Measurements from ENCODE around the gene HJURP. TPM values are rescaled to one million over a fixed set of nuclear protein-coding genes. Genes with fewer than 3 reads are reported as not detected.
A peak's percentile ranks its signal among the peaks of the same experiment; 100 is the strongest.

The HJURP gene
- total and polyA plus RNA-seq, 9 of the 15 experiments (the other 6 are each of a cell fraction or from before 2014, with no cell fraction given) = 13.8 to 102 (median 28.3) TPM

GRCh38 chr2:233840520-233840919 is 13.8 kb downstream of the HJURP start:
- DNase-seq (ENCODE audit: extremely low read depth in 1 of 4, low spot score in 3 of 4) (no peak), ATAC-seq (no peak), FAIRE-seq (no peak)
- H2AFZ ChIP-seq (ENCODE audit: low read depth, low read length) = no peak overlapping the region
- no peaks in the 10 kb centered on the region for H3K9me3 ChIP-seq (replicated peaks; ENCODE audit: control insufficient read depth, insufficient read depth, low read depth, low read length)
- in situ Hi-C loops (cut with MboI) = no loop called here
- H3K36me3 ChIP-seq (ENCODE audit: control insufficient read depth, insufficient read depth, low read length) = peaks cover 98% of the 10 kb centered on the region; the same call in 2 of the 3 replicates
- BruUV-seq (replicated peaks) = no TSS peak
- H3K4me1 ChIP-seq (replicated peaks in 1 of 2; ENCODE audit: control insufficient read depth in 2 of 2, insufficient read depth in 2 of 2, low read length in 2 of 2) = peaks cover 0 to 5% of the 10 kb centered on the region in 2 experiments; a peak in 1 of 5 replicates
- H3K4me2 ChIP-seq (ENCODE audit: insufficient read depth, low read length) = no peak overlapping the region
- TF ChIP-seq PML (IDR thresholded peaks at IDR 0.05; ENCODE audit: low read length) (no peak), TCF3 (CRISPR knock-in tag; IDR thresholded peaks at IDR 0.05) (no peak), RBFOX2 (IDR thresholded peaks at IDR 0.05; ENCODE audit: low read depth, low read length) (0 out of 2 replicates have a peak, but pooled peaks have one; percentile 23)
- TF ChIP-seq, protein P1, sequence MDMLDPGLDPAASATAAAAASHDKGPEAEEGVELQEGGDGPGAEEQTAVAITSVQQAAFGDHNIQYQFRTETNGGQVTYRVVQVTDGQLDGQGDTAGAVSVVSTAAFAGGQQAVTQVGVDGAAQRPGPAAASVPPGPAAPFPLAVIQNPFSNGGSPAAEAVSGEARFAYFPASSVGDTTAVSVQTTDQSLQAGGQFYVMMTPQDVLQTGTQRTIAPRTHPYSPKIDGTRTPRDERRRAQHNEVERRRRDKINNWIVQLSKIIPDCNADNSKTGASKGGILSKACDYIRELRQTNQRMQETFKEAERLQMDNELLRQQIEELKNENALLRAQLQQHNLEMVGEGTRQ (CRISPR knock-in tag; IDR thresholded peaks at IDR 0.05) = no peak
- intact Hi-C loops (cut with micrococcal nuclease) = no loop called here
- no peak overlapping the region for H3K4me3 ChIP-seq
- H3K9ac ChIP-seq (ENCODE audit: insufficient read depth in 1 of 2, low read depth in 2 of 2, low read length in 2 of 2) = no peak overlapping the region
- H3K27ac ChIP-seq (ENCODE audit: extremely low read depth, low read depth, low read length) = no peak overlapping the region
- ChIA-PET POLR2A (interaction anchor here (1.6 kb wide), 1 partner anchor 17 kb away, joined by 6 read pairs; no protein-coding TSS in a partner anchor), CTCF (ENCODE audit: low intra/inter-chr PET ratio) (no interaction called here)
- H3K27me3 ChIP-seq (ENCODE audit: control insufficient read depth in 2 of 2, insufficient read depth in 2 of 2, low read length in 2 of 2) = no peaks in the 10 kb centered on the region
- 98% methylated on average over 6 of the region's 9 CpGs for WGBS (ENCODE audit: insufficient coverage, low coverage, missing lambda C conversion rate)
- peaks cover 3% of the 10 kb centered on the region for H3K9me1 ChIP-seq (ENCODE audit: control insufficient read depth, insufficient read depth, low read length)
- H3K79me2 ChIP-seq (ENCODE audit: control insufficient read depth, insufficient read depth, low read length) = peaks cover 73% of the 10 kb centered on the region
- H4K20me1 ChIP-seq (replicated peaks; ENCODE audit: control insufficient read depth, insufficient read depth, low read length) = peaks cover 26% of the 10 kb centered on the region

DNA sequence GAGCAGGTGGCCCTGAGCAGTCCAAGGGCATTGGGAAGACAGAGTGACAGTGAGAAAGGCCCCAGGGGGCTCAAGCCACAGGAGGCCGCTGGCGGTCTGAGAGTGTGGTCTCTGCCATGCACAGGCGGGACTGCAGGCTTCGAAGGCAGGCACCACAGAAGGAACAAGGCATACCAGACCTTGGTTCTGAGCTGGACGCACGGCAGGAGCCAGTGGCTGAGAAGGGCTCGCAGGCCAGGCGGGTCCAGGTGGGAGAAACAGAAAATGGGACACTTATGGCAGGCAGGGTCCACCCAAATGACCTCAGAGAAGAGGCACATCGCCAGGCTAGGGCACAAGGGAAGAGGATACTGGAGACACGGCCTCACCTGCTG is 14.9 kb downstream of the HJURP start:
- Histone ChIP-seq H3K9me3 (replicated peaks; ENCODE audit: control insufficient read depth, insufficient read depth, low read depth, low read length) (no peaks in the 10 kb centered on the region), H4K20me1 (replicated peaks; ENCODE audit: control insufficient read depth, insufficient read depth, low read length) (peaks cover 26% of the 10 kb centered on the region), H3K9ac (ENCODE audit: insufficient read depth in 1 of 2, low read depth in 2 of 2, low read length in 2 of 2) (peak overlapping the region in 1 of 2 experiments; percentile 58; a peak in 1 of 4 replicates), H3K9me1 (ENCODE audit: control insufficient read depth, insufficient read depth, low read length) (peaks cover 3% of the 10 kb centered on the region), H3K4me1 (replicated peaks in 1 of 2; ENCODE audit: control insufficient read depth in 2 of 2, insufficient read depth in 2 of 2, low read length in 2 of 2) (peaks cover 0 to 5% of the 10 kb centered on the region in 2 experiments; a peak in 1 of 5 replicates), H2AFZ (ENCODE audit: low read depth, low read length) (no peak overlapping the region), H3K27me3 (ENCODE audit: control insufficient read depth in 2 of 2, insufficient read depth in 2 of 2, low read length in 2 of 2) (no peaks in the 10 kb centered on the region), H3K79me2 (ENCODE audit: control insufficient read depth, insufficient read depth, low read length) (peaks cover 69% of the 10 kb centered on the region), H3K36me3 (ENCODE audit: control insufficient read depth, insufficient read depth, low read length) (peaks cover 98% of the 10 kb centered on the region; the same call in 2 of the 3 replicates), H3K4me2 (ENCODE audit: insufficient read depth, low read length) (no peak overlapping the region), H3K4me3 (no peak overlapping the region), H3K27ac (ENCODE audit: extremely low read depth, low read depth, low read length) (no peak overlapping the region)
- in situ Hi-C loops (cut with MboI) (no loop called here), intact Hi-C loops (cut with micrococcal nuclease) (no loop called here)
- FAIRE-seq (no peak), DNase-seq (ENCODE audit: extremely low read depth in 1 of 4, low spot score in 3 of 4) (no peak), ATAC-seq (no peak)
- POLR2A ChIA-PET = interaction anchor here (1.0 to 1.6 kb wide), 3 partner anchors 11 to 18 kb away, joined by 3 to 6 read pairs (median 6); no protein-coding TSS in a partner anchor
- TF ChIP-seq RBFOX2 (IDR thresholded peaks at IDR 0.05; ENCODE audit: low read depth, low read length) = peak; percentile 60; the same call in 1 of the 2 replicates
- TF ChIP-seq, protein P2, sequence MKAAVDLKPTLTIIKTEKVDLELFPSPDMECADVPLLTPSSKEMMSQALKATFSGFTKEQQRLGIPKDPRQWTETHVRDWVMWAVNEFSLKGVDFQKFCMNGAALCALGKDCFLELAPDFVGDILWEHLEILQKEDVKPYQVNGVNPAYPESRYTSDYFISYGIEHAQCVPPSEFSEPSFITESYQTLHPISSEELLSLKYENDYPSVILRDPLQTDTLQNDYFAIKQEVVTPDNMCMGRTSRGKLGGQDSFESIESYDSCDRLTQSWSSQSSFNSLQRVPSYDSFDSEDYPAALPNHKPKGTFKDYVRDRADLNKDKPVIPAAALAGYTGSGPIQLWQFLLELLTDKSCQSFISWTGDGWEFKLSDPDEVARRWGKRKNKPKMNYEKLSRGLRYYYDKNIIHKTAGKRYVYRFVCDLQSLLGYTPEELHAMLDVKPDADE (conservative IDR thresholded peaks at IDR 0.05; ENCODE audit: control insufficient read depth, low read depth, low read length) = no peak
- peak; percentile 64 for TF ChIP-seq POLR2G (IDR thresholded peaks at IDR 0.05; ENCODE audit: low read depth, low read length)
- no peak for TF ChIP-seq FOXA3 (CRISPR knock-in tag; conservative IDR thresholded peaks at IDR 0.05 in 1 of 2, IDR thresholded peaks at IDR 0.05 in 1 of 2)
- peak; percentile 49 for TF ChIP-seq RBM22 (IDR thresholded peaks at IDR 0.05; ENCODE audit: low read depth, low read length, poor library complexity, severe bottlenecking)
- no peak for TF ChIP-seq HLTF (IDR thresholded peaks at IDR 0.05)
- TF ChIP-seq MAFK (IDR thresholded peaks at IDR 0.05; ENCODE audit: low read length) = no peak
- TF ChIP-seq ATF2 (CRISPR knock-in tag; IDR thresholded peaks at IDR 0.05) = no peak
- TF ChIP-seq NFE2L1 (tag; IDR thresholded peaks at IDR 0.05; ENCODE audit: borderline replicate concordance, low read depth) = no peak
- TF ChIP-seq HDGF (IDR thresholded peaks at IDR 0.05) = no peak
- no TSS peak for BruUV-seq (replicated peaks)
- CTCF ChIA-PET (ENCODE audit: low intra/inter-chr PET ratio) = no interaction called here
- WGBS (ENCODE audit: insufficient coverage, low coverage, missing lambda C conversion rate) = 100% methylated on average over 1 of the region's 10 CpGs

All from K562 (cell line).